Measurements from ENCODE around the gene SPTBN5.

The SPTBN5 gene

GRCh38 chr15:41926185-41927056, 32.6 kb upstream of the SPTBN5 start:
- DNase-seq = no peak

- no peak for DNase-seq
Measured at GRCh38 chr15:41925086-41925608, 31.3 kb upstream of the SPTBN5 start.

GRCh38 chr15:41923401-41923997, 29.6 kb upstream of the SPTBN5 start:
- no peak for DNase-seq

GRCh38 chr15:41922353-41922752, 28.5 kb upstream of the SPTBN5 start:
- no peak for DNase-seq

- no peak for DNase-seq
Measured at GRCh38 chr15:41921639-41922038, 27.8 kb upstream of the SPTBN5 start.

GRCh38 chr15:41921167-41921566, 27.3 kb upstream of the SPTBN5 start:
- DNase-seq = no peak

DNA sequence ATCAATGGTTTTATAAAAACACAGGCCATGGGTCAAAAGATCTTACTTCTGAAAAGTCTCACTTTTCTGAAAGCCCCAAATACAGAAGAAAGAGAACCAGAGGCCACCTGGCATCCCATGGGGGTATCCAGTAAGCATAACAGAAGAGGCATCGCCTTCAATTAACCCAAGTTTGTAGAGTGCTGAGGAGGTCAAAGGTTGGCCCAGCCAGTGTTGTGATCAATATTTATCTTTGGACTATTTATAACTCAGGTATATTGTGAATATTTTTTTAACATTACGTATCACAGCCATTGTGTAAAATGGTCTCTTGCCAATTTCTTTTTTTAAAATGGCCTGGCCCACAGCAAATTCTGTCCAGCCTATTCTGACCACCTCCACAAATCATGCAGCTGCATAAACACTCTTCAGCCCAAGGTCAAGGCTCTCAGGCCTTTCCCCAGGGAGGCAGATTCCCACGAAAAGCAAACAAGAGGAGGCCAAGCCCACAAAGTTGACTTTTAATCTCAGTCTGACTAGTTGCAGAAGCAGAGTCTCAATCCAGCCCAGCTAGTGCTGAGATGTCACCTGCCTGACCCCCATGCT, 26.2 kb upstream of the SPTBN5 start:
- DNase-seq = peak; percentile 63

- DNase-seq = no peak
Measured at GRCh38 chr15:41919201-41919820, 25.5 kb upstream of the SPTBN5 start.

- DNase-seq = no peak
Measured at GRCh38 chr15:41918506-41919126, 24.8 kb upstream of the SPTBN5 start.

GRCh38 chr15:41917767-41918430, 24.0 kb upstream of the SPTBN5 start:
- DNase-seq = no peak

GRCh38 chr15:41915255-41915994, 21.6 kb upstream of the SPTBN5 start:
- no peak for DNase-seq

- no peak for DNase-seq
Measured at GRCh38 chr15:41914411-41914810, 20.6 kb upstream of the SPTBN5 start.

GRCh38 chr15:41913256-41913655, 19.4 kb upstream of the SPTBN5 start:
- no peak for DNase-seq

GRCh38 chr15:41911691-41912345, 18.0 kb upstream of the SPTBN5 start:
- no peak for DNase-seq

DNA sequence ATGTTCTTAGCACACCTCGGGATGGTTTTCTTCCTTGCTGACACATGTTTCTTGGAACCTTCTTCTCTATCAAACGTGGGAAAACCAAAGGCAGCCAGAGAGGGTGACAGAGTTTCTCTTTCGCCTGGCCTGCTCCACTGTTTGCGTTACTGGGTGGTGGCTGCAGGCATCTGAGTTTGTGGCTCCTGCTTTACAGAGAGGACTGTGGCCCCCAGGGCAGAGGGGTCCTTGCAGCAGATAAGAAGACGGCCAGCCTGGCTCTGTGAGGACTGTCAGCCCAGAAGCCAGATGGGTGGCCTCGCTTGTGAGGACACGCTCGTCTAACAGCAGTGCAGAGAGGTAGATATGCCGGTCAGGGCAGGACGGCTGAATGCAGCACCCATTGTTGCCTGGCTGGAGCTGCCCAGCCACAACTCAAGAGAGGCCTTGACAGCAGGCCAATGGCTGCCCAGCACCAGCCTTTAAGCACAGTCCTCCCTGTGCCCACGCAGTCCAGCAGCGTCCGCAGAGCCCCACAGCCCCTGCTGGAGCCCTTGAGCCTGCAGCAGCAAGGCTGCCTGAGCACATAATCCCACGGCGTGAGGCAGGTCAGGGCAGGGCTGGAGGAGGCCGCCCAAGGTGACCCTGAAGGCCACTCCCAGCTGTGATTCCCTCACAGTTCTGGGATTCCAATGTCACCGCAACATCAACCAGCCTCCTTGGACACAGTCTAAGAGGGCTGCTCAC, 15.0 kb upstream of the SPTBN5 start:
- DNase-seq = no peak

DNA sequence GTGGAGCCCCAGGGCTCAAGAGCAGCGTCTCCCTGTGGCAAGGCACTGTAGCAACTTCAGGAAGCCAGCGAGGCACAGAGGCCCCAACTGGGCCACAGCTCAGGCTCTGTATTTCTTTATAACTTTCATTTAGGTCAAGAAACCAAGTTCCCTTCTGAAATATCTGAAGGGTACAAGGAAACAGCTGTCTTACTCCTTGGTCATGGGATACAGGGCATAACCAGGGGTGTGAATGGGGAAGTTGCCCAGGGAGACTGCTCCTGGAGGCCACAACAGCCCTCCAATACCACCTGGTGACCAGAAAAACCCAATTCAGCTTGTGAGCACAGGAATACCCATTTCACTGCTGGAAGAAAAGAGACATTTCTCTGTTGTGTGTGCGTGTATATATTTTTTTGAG, 13.3 kb upstream of the SPTBN5 start:
- no peak for DNase-seq

DNA sequence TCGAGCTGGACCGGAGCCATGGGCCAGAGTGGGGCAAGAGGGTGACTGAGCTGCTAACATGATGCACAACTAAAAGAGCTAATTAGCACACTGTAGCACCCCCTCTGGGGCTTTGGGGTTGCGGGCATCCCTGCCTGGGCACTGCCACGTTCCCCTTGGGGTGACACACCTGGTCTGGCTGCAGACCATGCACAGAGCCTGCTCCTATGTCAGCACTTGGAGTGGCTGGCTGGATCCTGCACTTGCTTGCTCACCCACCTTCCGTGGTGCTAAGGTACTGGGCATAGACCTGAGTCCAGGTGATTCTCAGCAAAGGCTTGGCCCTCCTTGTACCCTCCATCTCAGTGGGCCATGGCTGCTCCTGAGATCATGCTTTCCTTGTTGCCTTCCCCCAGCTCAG, 12.8 kb upstream of the SPTBN5 start:
- DNase-seq = no peak

DNA sequence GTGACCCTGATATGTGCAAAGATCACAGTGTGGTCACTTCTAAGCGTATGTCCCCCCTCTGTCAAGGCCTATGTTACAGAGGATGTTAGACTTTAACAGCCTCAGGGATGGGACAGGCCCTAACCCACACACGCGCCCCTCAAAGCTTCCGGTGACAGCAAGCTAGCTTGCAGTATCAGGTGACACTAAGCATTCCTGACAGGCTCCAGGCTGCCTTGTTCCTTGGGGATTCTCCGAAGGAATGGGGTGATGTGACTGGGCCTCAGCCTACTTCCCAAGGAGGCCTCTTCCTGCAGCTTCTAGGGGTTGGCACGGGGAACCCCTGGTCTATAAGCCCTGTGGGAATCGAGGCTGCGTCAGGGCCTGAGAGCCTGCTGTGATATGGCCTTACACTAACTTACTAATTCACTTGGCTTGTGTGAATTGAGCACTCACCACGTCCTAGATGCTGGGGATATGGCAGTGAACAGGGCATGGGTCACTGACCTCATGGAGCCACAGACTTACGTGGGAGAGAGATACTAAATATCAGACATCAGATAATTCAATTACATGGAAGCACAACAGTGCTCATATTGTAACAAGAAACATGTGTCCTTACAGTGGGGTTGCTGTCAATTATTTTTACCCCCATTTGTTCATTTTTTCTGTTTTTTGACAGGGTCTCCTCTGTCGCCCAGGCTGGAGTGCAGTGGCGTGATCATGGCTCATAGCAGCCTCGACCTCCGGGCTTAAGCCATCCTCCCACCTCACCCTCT, 11.4 kb upstream of the SPTBN5 start:
- no peak for DNase-seq

- peak; percentile 77 for DNase-seq
Measured at GRCh38 chr15:41904541-41905005, 10.7 kb upstream of the SPTBN5 start.

All from right hindlimb (tissue), 1 donor.